ENCODE measurements around the gene POLR1G.
"Not testable (repeated sequence)": the region's sequence is repeated elsewhere in the genome, so short reads cannot be mapped to it uniquely, and the experiment has no call there.

POLR1G gene

DNA sequence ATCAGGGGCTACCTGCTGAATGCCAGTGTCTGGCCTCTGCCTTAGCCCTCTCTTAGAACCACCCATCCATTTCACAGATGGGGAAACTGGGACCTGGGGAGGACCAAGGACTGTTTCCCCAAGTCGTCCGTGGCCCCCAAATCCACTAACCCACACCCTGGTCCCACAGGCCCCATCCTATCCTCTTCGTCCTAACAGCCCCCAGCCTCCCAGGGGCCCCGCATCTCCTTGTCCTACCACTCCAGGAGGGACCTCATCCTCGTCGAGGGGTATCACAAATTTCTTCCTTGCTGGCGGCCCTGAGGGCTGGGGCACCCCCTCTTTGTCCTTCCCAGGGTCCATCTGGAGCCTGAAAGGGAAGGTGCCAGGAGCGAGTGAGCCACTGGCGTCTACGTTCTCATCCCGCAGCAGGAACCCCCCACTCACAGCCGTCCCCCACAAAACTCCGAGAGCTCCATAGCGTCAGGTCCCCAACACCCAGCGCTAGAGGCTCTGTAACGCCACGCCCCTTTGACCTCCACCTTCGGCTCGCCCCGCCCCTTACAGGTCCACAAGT lies 16.7 kb downstream of the POLR1G start:
- no peak for DNase-seq

DNA sequence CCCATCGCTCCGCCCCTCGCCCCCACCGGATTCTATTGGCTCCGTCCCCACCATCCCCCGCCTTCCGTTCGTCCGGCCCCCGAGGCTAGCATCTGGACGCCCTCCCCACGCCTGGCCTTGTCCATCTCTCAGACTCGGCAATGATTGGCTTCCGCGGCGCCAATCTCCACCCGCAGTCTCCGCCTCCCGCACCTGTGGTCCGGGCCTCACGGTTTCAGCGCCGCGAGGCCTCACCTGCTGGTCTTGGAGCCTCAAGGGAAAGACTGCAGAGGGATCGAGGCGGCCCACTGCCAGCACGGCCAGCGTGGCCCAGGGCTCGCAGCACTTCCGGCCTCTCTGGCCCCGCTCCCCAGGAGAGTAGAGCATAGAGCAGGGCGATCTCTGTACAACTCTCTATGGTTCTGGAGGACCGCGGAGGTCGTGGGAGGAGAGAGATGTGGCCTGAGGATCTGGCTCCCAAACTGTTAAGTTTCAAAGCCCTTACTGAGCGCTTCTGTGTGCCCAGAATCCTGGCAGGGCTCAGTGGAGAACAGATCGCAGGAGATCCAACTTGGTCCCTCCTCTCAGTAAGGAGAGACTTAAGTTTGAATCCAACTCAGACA lies 17.2 kb downstream of the POLR1G start, which contains the start of gene ERCC1:
TSS of gene ERCC1 (minus strand) at position 329 of the 602 bp plus-strand sequence. CDS start 543 bp downstream, outside the sequence.
- peak; percentile 95 for DNase-seq

DNA sequence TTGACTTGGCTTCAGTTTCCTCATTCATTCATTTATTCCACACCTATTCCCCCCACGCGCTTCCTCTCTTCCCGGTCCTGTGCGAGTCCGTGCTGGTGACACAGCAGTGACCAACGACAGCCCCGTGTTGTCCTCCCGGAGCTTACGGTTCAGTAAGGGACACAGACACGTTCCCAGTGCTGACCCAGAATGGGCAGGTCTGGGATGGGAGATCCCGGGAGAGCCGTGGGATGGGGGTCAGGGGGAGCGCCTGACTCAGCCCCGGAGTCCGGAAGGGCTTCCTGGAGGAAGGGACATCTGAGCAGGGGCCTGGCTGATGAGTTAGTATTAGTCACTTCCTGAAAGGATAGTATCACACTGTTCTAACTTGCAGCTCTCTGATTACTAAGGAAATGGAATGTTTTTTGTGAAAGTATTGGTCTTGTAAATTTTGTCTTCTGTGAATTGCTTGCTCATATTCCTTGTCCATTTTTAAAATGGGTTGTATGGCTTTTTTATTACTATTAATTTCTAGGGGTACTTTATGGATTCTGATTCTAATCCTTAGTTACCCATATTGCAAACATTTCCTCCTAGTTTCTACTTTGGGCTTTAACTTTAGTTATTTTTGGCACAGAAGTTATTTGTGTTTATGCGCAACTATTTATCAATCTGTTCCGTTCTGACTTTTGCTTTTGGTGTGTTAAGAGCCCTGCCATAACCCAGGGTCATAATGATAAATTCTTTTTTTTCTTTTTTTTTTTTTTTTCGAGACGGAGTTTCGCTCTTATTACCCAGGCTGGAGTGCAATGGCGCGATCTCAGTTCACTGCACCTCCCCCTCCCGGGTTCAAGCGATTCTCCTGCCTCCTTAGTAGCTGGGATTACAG lies 18.0 kb downstream of the POLR1G start:
- peak; percentile 93 for DNase-seq

DNA sequence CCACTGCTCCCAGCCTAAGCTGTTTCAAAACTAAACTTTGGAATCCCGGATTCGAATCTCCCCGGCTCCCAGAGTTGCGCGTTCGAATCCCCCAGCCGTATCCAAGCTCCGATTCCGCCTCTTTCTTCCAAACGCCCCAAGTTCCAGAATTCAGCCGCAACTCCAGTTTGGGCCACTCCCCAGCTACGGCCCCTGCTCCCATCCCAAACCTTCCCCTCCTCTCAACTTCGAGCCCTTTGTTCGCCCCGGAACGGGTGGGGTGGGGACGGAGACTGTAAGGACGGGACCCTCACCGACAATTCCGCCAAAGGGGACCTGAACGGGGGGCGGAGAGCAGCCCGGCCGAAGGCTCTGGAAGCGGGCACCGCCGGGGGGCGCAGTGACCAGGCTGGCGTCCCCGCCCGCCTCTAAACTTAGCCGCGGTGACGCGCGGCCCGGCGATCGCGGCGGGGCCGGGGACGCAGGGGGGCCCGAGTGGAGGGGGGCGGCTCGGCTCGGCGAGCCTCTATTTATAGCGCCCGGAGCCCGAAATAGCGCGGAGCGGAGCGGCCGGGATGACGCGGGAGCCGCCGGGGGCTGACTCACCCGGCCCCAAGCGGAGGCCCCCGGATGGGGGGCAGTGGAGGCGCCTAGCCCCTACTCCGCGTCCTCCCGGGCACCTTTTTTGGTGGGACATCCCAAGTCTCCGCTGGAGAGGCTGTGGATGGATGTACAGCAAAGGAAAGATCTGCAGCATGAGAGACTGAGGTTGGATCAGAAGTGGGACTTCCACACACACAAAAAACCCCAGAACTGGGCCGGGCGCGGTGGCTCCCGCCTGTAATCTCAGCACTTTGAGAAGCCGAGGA lies 22.2 kb downstream of the POLR1G start:
- no peak for DNase-seq

DNA sequence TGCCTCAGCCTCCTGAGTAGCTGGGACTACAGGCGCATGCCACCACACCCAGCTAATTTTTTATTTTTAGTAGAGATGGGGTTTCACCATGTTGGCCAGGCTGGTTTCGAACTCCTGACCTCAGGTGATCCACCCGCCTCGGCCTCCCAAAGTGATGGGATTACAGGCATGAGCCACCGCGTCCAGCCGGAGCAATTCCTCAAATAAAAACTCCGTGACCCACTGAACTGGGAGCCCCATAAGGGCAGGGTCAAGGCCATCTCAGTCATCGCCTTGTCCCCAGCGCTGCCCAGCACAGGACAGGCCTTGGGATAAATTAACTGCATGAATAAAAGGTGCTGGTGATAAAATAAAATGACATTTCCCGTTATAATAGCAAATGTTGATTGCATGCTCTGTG lies 23.5 kb downstream of the POLR1G start:
- not testable (repeated sequence) for DNase-seq

DNA sequence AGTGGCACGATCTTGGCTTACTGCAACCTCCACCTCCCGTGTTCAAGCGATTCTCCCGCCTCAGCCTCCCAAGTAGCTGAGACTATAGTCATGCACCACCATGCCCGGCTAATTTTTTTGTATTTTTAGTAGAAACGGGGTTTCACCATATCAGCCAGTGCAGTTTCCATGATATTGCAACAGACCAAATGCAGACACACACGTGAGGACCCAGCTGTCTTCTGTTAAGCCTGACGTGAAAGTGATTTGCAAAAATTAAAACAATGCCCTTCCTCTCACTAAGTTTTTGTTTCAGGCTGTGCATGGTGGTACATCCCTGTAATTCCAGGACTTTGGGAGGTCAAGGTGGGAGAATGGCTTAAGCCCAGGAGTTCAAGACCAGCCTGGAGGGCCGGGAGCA lies 24.6 kb downstream of the POLR1G start:
- DNase-seq: peak; percentile 83

DNA sequence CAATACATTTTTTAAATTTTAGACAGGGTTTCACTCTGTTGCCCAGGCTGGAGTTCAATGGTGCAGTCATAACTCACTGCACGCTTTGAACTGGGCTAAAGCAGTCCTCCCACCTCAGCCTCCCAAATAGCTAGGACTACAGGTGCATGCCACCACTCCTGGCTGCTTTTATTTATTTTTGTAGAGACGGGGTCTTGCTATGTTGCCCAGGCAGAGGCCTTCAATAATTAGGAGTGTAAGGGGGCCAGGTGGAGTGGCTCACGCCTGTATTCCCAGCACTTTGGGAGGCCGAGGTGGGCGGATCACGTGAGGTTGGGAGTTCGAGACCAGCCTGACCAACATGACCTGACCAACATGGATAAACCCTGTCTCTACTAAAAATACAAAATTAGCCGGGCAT lies 26.1 kb downstream of the POLR1G start:
- not testable (repeated sequence) for DNase-seq

DNA sequence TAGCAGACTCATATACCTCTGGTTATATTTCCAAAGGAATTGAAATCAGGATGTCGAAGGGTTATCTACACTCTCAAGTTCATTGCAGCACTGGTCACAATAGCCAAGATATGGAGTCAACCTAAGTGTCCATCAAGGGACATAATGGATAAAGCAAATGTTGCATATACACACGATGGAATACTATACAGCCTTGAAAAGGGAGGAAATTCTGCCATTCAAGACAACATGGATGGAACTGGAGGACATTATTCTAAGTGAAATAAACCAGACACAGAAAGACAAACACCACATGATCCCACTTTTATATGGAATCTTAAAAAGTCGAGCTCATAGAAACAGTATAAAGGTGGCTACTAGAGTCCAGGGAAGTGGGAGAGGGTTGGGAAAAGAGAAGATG lies 30.9 kb downstream of the POLR1G start:
- DNase-seq: no peak

DNA sequence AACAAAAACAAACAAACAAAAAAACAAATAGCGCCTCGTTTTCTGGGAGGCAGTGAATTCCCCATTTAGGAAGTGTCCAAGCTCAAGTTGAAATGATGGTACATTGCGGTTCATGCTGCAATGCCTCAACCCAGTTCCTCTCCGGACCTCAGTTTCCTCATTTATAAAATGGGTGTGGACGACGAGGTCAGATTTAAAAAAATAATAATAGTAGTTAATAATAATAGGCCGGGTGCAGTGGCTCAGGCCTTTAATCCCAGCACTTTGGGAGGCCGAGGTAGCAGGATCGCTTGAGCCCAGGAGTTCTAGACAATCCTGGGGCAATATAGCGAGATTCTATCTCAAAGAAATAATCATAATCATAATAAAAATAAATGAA lies 32.7 kb downstream of the POLR1G start:
- DNase-seq: peak; percentile 40

DNA sequence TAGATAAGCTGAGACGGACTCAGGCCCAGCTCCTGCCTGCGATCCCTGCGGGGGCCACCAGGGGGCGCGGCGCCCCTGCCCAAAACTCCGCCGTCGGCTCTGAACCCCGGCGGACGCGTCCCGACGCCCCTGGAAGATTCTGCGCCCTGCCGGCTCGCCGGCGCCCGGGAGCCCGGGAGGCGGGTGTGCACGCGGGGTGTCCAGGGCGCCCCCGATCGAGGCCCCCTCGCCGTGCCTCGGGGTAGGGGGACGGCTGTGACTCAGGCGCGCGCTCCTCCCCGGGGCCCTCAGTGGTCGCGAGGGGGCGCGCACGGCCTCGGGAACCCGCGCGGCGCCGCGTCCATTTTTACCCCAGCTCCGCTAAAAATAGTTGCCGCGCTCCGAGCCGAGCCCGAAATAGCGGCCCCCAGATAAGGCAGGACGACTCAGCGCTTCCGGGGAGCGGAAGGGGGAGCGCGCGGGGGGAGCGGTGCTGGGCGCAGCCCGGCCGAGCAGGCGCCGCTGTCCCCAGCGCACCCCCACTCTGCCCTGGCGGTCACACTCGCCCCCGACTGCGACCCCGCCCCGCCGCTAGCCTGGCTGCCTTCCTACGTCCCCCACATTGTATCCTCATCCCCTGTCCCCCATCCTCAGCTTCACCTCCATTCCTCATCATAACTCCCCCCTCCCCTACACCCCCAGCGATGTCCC lies 33.3 kb downstream of the POLR1G start:
- peak; percentile 84 for DNase-seq

DNA sequence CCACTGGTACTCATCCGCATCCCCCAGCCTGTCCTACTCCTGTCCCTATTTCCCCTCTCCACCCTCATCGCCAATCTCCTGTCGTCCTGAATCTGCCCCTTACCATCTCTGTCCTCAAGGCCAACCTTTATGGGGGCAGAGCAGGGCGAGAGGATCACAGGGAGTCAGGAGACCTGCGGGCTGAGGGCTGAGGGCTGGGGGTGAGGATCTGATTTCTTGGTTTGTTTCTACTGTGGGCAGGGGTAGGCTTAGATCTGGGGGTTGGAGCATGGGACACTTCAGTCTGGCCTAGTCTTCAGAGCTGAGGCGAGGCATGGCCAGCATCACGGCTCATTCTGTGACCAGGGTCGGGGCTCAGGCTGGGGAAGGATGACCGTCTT lies 33.8 kb downstream of the POLR1G start:
- no peak for DNase-seq

DNA sequence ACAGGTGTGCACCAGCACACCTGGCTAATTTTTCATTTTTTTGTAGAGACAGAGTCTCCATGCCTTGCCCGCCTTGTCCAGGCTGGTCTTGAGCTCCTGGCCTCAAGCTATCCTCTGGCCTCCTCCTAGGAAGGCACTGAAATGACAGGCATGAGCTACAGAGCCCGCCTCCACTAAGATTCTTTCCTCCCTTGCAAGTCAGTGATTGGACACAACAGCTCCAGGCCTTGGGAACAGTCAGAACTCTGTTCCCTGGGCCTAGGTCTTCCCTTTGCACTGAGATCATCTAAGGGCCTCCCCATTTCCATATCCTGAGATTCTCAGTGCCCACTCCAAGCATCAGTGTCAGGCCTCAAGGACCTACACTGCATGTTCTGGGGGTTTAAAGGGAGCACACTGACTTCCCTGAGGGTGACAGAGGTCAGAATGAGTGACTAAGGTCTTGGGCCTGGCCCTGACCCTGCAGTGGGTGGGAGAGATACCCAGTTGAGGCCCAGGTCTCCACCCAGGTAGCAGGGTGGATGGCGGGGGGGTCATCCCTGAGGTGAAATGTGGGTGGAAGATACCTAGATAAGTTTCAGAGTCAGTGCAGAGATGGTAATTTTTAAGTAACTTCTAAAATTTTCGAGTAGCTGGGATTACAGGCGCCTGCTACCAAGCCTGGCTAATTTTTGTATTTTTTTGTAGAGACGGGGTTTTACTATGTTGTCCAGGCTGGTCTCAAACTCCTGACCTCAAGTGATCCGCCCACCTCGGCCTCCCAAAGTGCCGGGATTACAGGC lies 34.6 kb downstream of the POLR1G start:
- peak; percentile 24 for DNase-seq

DNA sequence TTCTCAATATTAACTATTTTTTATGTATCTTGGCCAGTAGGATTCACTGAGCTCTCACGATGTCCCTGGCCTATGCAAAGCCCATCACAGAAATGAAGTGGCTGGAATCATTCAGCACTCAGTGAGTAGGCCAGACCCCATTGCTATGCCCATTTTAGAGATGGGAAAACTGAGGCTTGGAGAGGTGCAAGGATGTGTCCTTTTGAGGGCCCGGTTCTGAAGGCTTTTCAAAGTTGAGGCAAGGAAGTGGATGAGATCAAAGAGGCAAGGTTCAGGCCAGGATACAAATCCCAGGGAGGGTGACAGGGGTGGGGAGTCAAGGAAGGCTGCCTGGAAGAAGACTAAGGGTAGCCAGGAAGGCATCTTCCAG lies 35.9 kb downstream of the POLR1G start:
- no peak for DNase-seq

DNA sequence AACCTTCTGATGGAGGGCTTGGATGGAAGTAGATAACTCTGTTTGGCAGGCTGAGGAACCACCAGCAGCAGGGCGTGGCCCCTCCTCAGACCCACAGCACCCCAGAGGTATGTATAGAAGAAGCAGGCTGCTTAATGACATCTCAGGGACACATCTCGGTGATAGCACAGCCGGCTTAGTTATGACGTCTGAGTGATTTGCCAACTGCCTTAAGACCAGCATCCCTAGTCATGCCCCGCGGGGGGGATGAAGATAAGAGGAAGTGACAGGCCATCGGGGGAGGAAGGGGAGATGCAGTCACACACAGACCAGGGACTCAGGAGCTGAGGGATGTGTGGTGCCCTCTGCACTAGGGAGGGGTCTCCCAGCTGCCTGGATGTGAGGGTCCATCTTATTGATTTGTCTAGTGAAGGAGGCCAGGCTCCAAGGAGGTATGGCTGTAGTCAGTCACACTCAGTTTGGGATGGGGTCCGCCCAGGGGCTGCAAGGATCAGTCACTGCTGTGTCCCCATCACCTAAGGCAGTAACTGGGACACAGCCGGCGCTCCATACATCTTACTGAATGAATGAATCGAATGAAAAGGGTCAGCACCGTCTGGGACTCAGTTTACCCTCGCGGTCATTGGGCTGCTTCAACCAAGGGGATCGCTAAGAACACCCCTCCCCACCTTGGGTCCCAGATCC lies 36.5 kb downstream of the POLR1G start:
- peak; percentile 99 for DNase-seq

DNA sequence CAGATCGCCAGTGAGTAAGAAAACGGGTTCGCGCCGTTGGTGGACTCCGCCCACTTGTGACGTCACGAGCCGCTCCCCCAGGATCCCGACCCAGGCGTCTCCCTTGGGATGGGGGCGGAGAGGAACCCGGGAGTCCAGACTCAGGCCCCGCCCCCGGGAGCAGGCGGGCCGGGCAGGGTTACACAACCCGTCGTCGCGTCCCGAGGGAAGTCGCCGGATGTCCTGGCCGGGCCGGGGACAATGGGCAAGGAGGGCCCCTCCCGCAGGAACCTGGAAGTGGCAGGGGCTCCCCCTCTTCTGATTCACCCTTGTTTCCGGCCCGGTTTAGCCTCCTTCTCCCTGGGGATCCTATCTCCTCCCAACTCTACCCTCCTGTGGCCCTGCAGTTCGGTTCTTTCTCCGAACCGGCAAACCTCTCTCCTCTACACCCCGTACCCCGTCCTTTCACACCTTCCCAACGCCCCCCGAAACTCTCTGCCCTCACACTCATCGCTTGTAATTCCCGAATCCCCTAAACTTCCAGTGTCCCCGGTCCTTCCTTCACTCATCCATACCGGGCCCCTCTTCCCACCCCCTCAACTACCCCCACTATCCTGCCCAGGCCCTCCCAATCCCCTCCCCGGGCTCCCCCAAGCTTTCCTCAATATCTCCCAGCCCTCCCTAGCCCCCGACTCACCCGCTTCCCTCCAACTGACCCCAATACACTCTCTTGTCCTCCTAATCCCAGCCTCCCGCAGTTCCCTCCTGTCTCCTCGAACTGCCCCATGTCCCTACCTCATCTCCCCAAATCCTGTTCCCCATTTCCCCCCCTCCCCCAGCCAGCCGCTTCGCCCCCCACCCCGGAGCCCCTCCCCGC lies 37.2 kb downstream of the POLR1G start:
- peak; percentile 86 for DNase-seq

DNA sequence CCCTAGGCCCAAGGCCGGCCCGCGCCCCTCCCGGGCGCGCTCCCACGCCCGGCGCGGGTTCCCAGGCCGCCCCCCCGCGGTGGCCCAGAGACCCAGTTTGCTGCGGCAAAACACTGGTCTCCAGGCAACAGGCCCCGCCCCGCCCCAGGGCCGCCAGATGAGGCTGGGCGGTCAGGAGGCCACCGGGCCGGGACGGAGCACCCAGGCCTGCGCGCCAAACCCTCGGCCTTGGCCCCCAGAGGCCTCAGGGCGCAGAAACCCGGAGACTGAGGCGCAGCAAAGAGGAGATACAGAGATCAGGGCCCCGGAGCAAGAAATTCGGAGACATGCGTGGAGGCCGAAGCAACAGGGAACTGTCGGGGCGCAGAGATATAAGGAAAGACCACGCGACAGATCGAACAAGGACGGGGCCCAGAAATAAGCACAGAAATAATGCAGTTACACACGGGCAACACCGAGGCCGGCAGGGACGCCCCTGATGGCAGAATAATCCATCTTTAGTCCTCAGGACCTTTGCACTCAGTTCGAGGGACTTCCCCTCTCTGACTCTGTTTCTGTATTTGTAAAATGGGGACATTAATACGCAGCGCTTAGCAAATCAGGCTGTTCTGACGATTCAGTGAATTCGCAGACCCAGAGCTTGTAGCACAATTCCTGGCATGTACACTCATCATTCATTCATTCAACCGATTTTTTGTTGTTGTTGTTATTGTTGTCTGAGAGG lies 38.0 kb downstream of the POLR1G start:
- peak; percentile 78 for DNase-seq

DNA sequence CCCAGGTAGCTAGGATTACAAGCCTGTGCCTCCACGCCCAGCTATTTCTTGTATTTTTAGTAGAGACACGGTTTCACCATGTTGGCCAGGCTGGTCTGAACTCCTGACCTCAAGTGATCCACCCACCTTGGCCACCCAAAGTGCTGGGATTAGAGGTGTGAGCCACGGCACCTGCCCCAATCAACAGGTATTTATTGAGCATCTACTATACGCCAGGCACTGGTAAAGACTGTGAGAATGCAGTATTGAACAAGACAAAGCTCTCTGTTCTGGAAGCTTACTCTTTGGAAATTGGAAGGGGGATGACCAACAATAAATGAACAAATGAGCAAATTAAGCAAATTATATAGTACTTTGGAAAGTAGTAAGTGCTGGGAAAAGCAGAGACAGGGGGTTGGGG lies 38.7 kb downstream of the POLR1G start:
- DNase-seq: no peak

DNA sequence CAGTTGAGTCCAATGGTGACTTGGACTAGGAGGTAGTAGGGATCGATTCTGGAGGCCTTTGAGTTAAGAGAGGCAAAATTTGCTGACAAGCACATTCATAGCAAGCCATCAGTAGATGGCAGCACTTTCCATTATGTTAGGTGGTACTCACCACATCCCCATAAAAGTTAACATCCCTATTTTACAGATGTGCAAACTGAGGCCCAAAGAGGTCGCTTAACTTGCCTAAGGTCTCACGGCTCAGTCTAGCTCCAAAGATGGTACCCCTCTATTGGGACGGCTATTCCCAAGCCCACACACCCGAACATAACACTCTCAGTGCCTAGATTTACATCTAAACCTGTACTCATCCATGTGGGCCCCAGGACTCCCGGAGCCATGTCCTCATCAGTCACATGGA lies 39.9 kb downstream of the POLR1G start:
- peak; percentile 65 for DNase-seq

DNA sequence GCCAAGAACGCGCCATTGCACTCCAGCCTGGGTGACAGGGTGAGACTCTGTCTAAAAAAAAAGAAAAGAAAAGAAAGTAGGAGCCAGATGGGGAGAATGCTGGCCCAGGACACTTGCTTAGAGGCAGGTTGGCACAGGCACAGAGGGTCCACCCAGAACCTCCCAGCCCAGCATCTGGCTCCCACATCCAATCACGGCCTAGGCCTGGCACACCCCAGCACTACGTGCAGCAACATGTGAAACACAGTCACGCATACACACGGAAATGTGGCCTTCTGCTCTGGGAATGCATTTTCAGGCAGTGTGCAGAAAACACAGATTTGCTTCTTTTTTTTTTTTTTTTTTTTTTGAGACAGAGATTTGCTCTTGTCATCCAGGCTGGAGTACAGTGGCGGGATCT lies 40.5 kb downstream of the POLR1G start:
- no peak for DNase-seq

DNA sequence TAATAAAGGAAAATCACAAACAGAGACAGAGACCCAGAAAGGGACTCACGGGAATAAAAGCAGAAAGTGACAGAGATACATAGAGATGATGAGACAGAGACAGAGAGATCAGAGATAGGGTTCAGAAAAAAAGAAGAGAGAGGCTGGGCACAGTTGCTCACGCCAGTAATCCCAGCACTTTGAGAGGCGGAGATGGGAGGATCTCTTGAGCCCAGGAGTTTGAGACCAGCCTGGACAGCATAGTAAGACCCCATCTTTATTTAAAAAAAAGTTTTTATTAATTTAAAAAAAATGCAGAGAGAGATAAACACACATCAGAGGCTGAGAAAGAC lies 41.9 kb downstream of the POLR1G start:
- no peak for DNase-seq
